Breast epithelium (tissue), 3 donors: ENCODE results near the gene SEPTIN5.

Experiments
- POLR2AphosphoS5 ChIP-seq, 3 donors: sonication (generic); formaldehyde crosslinking; IDR thresholded peaks; one replicate each; pipeline ENCODE4 v1.6.1; 2017; ENCODE audit warnings: antibody characterized with exemption in 3 of 3
- TF ChIP-seq, protein P1 (sequence below), 3 donors: fragments of 450-650 bp; IDR thresholded peaks; one replicate each; pipeline ENCODE4 v1.5.1; 2016 to 2017; ENCODE audit warnings: antibody characterized with exemption in 3 of 3, mild to moderate bottlenecking in 3 of 3, moderate library complexity in 3 of 3

- TF ChIP-seq, protein P1, sequence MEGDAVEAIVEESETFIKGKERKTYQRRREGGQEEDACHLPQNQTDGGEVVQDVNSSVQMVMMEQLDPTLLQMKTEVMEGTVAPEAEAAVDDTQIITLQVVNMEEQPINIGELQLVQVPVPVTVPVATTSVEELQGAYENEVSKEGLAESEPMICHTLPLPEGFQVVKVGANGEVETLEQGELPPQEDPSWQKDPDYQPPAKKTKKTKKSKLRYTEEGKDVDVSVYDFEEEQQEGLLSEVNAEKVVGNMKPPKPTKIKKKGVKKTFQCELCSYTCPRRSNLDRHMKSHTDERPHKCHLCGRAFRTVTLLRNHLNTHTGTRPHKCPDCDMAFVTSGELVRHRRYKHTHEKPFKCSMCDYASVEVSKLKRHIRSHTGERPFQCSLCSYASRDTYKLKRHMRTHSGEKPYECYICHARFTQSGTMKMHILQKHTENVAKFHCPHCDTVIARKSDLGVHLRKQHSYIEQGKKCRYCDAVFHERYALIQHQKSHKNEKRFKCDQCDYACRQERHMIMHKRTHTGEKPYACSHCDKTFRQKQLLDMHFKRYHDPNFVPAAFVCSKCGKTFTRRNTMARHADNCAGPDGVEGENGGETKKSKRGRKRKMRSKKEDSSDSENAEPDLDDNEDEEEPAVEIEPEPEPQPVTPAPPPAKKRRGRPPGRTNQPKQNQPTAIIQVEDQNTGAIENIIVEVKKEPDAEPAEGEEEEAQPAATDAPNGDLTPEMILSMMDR (IDR thresholded peaks at IDR 0.05), result no peak
- TF ChIP-seq POLR2AphosphoS5 (IDR thresholded peaks at IDR 0.05), result no peak
These were observed at the start of gene SEPTIN5 for GRCh38 chr22:19714312-19715187.
